NCI-H1105 (cell line): Measurements from ENCODE around the gene CATSPERZ.

Experiments
- DNase-seq: peaks from one replicate; lab custom pipeline; 2025; lab: John Stamatoyannopoulos, UW

The CATSPERZ gene

DNA sequence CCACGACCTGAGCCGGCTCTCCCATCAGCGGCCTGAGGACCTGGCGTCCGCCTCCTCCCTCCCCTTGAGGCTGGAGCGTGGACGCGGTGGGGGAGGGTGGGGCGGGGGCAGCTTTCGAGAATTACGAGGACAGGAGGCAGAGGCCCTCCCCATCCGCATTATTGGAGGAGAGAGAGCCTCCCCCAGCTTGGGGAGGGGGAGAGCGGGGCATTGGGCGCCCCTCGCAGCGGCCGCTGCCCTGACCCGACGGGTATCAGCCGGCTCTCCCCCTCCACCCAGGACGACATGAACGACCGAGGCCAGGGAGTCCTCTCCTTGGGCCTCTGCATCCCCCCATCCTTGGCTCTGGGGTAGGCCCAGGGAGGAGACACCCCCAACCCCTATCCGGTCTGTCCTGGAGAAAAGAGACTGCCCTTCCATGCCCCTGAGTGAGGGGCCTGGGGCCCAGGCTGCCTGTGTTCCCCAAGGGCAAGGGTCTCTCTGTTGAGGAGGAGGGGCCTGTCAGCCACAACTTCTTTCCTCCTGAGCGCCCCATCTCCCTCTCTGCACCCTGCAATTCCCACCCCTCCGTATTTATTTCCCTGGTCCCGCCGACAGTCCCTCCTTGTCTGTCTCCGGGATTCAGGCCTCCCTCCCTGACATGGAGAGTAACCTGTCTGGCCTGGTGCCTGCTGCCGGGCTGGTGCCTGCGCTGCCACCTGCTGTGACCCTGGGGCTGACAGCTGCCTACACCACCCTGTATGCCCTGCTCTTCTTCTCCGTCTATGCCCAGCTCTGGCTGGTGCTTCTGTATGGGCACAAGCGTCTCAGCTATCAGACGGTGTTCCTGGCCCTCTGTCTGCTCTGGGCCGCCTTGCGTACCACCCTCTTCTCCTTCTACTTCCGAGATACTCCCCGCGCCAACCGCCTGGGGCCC lies 14.0 kb upstream of the CATSPERZ start:
- DNase-seq: peak; percentile 24

DNA sequence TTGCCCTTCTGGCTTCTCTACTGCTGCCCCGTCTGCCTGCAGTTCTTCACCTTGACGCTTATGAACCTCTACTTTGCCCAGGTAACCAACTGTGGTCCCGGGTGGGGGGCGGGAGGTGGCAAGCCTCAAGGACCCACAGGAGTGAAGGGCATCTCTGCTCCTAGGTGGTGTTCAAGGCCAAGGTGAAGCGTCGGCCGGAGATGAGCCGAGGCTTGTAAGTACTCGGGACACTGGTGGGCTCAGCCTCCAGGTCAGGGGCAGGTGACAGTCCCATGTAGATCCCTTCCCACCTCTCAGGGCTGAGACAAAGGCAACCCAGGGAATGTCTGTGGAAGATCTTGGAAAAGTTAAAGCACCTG lies 13.4 kb upstream of the CATSPERZ start:
- no peak for DNase-seq

DNA sequence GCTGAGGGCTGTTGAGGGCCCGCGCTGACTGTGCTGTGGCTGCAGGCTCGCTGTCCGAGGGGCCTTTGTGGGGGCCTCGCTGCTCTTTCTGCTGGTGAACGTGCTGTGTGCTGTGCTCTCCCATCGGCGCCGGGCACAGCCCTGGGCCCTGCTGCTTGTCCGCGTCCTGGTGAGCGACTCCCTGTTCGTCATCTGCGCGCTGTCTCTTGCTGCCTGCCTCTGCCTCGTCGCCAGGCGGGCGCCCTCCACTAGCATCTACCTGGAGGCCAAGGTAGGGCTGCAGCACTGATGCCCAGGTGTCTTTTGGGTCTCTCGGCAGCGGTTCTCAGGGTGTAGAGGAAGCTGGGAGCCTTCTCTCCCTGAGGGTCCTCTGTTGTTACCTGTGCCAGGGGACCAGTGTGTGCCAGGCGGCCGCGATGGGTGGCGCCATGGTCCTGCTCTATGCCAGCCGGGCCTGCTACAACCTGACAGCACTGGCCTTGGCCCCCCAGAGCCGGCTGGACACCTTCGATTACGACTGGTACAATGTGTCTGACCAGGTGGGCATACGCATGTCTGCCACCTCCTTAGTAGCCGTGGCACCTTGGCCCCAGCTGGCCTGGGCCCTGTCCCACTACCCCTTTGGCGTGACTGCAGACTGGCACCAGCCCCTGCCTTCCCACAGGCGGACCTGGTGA lies 12.3 kb upstream of the CATSPERZ start:
- DNase-seq: no peak

DNA sequence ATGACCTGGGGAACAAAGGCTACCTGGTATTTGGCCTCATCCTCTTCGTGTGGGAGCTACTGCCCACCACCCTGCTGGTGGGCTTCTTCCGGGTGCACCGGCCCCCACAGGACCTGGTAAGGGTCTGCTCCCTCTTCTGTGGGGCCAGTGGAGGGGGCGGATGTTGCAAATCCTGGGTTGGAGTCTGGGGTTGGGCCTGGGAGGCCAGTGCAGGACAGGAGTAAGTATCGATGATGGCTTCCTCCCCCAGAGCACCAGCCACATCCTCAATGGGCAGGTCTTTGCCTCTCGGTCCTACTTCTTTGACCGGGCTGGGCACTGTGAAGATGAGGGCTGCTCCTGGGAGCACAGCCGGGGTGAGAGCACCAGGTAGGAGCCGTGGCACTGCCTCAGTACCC lies 11.8 kb upstream of the CATSPERZ start:
- DNase-seq: no peak

DNA sequence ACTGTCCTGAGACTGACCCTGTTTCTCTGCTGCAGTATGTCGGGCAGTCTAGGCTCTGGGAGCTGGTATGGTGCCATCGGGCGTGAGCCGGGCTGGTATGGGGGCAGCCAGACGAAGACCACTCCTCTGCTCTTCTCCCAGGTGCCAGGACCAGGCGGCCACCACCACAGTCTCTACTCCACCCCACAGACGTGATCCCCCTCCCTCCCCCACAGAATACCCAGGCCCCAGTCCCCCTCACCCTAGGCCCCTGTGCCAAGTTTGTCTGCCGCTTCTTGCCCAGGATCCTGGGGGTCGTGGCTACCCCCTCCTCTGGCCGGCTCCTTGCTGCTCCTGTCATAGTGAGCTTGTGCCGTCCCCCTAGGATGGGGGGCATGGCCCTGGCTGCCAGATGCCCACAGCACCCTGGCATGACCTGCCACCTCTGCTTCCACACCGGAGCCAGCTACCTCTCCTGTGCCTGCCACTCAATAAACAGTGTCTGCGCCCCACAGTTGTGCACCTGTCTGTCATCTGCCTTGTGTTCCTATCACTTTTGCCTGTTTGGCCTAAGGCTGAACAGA lies 11.1 kb upstream of the CATSPERZ start:
- no peak for DNase-seq

DNA sequence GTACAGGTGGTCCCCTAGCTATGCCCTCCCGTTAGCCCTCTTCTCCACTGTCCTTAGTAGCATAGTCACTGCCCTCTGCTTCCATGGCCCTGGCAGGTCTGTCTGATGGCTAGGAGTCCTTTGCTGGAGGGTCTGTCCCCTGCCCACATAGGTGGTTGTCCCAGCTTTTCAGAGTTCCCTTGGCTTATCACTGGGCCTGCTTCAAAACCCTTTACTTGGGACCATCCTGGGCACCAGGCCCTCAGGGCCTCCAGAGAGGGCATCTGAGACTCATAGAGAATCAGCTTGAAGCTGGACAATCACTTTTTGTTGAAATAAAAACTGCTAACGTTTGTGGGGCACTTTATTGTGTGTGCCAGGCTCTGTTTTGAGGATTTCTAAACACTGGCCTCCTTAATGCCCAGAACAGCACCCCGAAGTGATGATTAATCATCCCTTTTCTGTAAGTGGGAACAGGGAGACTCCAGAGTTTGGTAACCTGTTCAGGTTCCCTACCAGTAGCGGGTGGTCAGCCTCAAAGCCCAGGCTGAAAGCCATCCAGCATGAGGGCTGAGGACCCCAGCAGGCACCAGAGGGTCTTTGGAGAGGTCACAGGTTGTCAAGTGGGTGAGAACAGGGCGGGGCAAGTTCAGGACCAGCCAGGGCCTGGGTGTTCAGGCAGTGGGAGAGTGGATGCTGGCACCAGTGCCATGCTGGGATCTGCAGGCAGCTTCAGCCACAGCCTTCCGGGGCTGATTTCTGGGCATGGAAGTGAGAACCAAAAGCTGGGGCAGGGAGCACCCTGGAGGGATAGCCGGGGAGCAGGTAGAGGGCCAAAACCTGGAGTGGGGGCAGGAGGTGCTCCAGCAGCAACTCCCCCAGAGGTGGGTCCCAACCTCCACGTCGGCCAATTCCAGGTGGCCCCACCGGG lies 9.6 kb upstream of the CATSPERZ start:
- no peak for DNase-seq

DNA sequence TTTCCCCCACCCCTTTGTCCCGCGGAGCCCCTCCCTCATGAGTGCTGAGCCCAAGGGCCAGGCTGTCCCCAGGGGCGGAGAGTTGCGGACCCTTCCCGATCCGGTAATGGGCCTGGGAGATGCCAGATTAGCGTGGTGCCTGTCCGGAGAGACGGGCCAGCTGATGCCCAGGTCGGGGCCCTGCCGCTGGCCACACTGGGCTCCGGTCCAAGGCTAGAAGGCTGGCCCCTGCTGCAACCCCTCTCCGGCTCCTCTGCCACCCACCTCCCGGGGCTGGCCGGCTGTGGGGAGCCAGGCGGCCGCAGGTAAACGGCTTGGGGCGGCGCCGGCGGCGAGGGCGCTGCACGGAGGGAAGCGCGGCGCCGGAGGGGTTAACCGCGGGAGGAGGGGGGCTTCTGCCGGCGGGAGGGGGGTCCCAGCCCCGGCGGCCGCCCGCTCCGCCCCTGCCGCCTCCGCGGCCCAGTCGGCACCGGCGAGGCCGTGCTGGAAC lies 8.9 kb upstream of the CATSPERZ start, which contains the start of gene KCNK4:
Gene KCNK4 (plus strand): TSS at position 41 of the 490 bp plus-strand sequence. CDS start 1,717 bp downstream, outside the sequence.
- DNase-seq: no peak

DNA sequence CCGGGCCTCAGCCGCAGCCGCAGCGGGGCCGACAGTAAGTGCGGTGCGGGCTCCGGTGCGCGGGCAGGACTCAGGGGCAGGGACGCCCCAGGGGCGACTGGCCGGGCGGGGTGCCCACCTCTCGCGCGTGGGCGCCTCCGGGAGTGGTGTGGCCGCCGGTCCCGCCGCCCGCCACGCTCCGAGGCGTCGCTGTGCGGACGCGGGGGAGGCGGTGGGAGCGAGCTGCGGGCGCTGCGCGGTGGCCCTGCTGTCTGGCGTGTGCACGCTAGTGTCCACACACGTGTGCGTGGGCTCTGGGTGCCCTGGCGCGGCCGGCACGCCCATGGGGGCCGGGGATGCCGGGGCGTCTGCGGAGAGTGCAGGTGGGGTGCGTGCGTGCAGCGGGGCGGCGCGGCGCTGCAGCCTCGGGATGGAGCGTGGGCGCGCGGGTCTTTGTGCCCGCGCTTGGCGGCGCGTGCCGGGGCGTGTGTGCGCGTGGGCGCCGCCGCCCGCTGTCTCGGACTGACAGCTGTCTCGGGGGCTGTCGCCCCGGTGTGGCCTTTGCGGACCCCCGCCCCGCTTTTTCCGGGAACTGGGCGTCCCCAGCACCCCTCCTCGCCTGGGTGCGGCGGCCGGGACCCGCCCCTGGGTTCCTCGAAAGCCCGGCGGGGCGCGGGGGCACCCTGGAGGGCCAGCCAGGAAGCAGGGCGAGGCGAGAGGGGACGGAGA lies 8.3 kb upstream of the CATSPERZ start:
- no peak for DNase-seq

DNA sequence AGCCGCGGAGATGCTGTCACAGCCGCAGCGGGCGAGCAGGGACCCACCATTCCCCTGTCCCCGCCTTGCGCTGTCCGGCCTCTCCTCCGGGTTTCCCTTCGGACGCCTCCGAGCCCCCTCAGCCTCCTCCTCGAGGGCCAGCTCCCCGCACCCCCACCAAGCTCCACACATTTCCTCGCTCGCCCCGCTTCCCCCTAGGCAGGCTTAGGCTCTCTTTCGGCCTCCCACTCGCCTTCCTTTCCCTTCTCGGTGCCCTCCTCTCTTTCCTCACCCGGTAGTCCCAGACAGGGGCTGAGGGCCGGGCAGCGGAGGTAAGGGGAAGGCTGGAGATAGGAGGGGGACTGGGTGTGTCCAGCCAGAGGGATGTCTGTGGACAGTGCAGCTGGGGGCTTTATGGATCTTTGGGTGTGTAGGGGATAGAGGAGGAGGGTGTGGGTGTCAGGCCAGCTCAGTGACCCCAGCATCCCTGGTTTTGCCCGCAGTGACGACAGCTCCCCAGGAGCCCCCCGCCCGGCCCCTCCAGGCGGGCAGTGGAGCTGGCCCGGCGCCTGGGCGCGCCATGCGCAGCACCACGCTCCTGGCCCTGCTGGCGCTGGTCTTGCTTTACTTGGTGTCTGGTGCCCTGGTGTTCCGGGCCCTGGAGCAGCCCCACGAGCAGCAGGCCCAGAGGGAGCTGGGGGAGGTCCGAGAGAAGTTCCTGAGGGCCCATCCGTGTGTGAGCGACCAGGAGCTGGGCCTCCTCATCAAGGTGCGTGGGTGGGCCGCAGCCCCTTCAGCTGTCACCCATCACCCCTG lies 7.5 kb upstream of the CATSPERZ start:
- DNase-seq: no peak

DNA sequence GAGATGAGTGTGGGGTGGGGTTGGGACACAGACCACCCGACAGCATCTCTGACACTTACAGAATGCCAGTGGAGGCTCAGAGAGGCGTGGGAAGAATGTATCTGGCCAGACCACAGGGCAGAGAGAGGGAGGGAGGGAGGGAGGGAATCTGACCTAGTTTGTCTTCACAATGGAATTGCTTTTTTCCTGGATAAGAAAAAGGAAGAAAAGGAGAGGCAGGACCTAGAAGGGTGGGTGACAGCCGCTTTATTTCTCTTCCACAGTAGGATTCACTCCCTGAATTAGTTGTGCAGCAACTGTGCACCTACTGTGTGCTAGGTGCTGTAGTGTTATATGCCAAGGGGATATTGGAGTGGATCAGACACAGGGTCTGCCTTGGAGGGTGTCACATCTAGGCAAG lies 5.4 kb upstream of the CATSPERZ start:
- no peak for DNase-seq

DNA sequence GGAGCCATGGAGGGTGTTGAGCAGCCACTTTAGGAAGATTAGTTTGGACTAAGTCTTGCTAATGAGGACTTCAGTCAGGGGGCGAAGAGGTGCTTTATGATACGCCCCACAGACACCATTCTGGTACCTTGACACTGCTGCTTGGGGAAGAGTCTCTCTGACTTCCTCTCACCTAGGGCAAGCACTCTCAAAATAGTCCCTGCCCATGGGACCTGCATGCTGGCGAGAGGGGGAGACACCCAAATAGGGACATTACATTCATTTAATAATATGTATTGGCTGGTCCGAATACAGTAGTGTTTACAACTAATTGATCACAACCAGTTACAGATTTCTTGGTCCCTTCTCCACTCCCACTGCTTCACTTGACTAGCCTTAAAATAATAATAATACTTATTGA lies 4.4 kb upstream of the CATSPERZ start:
- DNase-seq: no peak

DNA sequence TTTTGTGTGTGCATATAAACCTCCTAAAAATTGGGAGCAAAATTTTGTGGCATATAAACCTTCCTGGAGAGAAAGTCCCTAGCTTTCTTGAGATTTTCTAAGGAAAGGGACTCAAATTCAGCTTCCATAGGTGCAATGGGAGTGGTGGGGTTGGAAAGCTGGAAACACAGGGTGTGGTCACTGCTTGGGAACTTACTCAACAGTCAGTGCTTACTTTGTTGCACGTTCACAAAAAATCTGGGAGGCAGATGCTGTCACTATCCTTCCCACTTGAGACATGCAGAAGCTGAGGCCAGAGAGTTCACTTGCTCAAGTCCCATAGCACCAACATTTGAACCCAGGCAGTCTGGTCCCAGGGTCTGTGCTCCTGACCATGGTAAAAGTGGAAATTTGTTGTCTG lies 3.9 kb upstream of the CATSPERZ start:
- DNase-seq: no peak

DNA sequence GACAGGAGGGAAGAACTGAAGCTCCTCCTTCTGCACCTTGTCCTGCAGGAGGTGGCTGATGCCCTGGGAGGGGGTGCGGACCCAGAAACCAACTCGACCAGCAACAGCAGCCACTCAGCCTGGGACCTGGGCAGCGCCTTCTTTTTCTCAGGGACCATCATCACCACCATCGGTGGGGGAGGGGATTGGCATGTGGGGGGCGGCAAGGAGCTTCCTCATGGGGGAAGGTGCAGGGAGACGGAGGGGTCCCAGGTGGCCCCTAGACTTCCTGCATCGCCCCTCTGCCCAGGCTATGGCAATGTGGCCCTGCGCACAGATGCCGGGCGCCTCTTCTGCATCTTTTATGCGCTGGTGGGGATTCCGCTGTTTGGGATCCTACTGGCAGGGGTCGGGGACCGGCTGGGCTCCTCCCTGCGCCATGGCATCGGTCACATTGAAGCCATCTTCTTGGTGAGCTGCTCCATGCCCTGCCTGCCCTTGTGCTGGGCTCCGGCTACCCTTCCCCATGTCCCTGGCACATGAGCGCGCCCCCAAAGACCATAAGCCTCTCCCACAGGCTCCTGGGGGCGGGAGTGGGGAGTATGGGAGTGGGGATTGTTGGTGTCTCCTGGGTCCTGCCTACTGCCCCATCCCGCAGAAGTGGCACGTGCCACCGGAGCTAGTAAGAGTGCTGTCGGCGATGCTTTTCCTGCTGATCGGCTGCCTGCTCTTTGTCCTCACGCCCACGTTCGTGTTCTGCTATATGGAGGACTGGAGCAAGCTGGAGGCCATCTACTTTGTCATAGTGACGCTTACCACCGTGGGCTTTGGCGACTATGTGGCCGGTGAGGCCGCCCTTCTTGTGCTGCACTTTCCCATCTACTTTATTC lies 3.1 kb upstream of the CATSPERZ start:
- no peak for DNase-seq

DNA sequence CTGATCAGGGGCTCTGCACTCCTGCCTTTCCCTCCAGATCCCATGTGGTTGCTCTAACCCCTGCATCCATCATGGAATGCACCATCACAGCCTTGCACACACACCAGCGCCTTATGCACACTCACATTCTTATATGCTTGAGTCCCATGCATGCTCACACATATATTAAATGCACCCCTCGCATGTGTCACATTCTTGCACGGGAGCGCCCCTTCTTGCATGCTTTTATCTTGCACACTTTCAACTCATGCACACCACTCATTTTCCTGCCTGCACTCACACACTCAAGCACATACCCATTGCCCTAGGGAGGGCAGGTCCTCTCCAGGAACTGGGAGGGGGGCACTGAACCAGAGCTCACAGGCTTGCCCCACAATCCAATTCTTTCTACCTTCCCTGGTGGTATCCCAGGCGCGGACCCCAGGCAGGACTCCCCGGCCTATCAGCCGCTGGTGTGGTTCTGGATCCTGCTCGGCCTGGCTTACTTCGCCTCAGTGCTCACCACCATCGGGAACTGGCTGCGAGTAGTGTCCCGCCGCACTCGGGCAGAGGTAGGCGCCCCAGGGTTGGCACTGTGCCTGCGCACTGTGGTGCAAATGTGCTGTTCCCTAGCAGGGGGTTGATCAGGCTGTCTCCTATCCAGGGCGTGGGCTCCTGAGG lies 2.3 kb upstream of the CATSPERZ start:
- DNase-seq: no peak

DNA sequence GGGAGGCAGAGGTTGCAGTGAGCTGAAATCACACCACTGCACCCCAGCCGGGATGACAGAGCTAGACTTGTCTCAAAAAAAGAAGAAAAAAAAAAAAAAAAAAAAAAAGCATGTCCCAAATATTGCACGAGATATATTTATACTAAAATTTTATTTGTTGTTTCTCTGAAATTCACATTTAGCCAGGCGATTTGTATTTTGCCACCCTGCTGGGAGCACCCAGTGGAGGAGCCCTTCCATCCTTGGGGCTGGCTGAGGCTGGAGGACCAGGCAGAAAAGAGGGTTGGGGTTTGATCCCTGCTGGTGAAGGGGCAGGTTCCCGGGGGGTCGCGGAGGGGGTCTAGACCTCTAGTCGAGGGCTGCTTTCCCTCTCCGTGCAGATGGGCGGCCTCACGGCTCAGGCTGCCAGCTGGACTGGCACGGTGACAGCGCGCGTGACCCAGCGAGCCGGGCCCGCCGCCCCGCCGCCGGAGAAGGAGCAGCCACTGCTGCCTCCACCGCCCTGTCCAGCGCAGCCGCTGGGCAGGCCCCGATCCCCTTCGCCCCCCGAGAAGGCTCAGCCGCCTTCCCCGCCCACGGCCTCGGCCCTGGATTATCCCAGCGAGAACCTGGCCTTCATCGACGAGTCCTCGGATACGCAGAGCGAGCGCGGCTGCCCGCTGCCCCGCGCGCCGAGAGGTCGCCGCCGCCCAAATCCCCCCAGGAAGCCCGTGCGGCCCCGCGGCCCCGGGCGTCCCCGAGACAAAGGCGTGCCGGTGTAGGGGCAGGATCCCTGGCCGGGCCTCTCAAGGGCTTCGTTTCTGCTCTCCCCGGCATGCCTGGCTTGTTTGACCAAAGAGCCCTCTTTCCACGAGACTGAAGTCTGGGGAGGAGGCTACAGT lies 952 bp upstream of the CATSPERZ start:
- no peak for DNase-seq

DNA sequence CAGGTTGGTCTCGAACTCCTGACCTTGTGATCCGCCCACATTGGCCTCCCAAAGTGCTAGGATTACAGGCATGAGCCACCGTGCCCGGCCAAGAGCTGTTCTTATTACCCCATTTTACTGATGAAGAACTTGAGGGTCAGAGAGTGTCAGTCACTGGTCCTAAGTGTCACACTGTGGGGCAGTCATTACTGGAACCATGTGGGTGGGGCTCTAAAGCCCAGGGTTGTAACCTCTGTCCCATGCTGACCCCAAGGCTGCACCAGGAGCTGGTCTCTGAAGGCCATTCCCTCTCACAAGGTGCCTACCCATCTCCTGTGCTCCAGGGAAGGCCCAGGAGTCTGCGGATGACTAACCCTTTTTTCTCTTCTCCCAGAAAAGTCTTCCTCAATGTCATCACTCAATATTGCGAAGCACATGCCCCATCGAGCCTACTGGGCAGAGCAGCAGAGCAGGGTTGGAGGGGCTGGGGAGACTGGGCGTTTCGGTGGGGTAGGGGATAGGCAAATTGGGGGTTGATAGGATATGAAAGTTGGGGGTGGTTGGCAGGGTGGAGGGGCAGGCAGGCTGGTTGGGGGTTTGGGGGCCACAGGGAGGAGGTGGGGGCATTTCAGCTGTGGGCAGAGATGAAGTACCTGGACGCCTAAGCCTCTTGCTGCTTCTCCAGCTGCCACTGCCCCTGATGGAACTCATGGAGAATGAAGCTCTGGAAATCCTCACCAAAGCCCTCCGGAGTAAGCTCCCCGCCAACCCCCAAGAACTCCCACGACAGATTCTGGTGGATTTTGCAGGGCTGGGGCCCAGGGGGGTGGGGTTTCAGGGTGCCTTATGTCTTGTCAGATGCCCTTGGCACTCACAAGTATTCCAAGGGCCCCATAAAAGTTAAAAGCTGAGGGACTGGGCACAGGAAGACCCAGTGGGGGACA lies 3.2 kb downstream of the CATSPERZ start:
- no peak for DNase-seq

DNA sequence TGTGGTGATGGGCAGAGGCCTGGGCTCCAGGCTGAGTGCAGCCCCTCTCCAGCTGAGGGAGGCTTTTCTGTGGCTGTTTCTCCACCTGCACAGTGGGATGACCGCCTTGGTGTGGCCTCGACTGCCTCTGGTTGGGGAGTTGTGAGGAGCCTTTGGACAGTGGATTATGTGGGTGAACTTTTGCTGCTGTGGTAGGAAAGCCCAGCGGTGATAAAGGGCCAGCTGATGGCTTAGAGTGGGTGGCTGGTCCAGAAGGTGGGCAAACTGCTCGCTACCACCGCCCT lies 3.8 kb downstream of the CATSPERZ start:
- no peak for DNase-seq
